HL-60 (cell line): ENCODE data around the gene PACRG.
A peak's percentile ranks its signal among the peaks of the same experiment; 100 is the strongest.

ENCODE experiments used
- DNase-seq, 2 experiments: peaks; one replicate each; pipeline ENCODE4 v3.0.0-alpha.2; 2010 to 2020; ENCODE audit warnings: low read depth in 1 of 2, low spot score in 1 of 2
- H3K27ac ChIP-seq: fragments of 250-450 bp; sonication (Bioruptor Pico); replicated peaks from 2 replicates; pipeline ENCODE4 v1.5.1; 2020; ENCODE audit warnings: mild to moderate bottlenecking, moderate library complexity
- H3K27me3 ChIP-seq: fragments of 250-450 bp; sonication (Bioruptor Pico); 2 replicates; pipeline ENCODE4 v1.5.1; 2021; ENCODE audit warnings: mild to moderate bottlenecking, moderate library complexity; ENCODE audit not compliant: insufficient read depth, poor library complexity, severe bottlenecking
- H3K4me3 ChIP-seq: replicated peaks from 2 replicates; pipeline ENCODE4 v1.5.1; 2011; ENCODE audit warnings: mild to moderate bottlenecking, control low read depth, low read length; ENCODE audit not compliant: insufficient read depth
- GABPA ChIP-seq: IDR thresholded peaks from 2 replicates; pipeline ENCODE4 v1.6.1; 2012; ENCODE audit warnings: low read depth
- POLR2AphosphoS5 ChIP-seq: IDR thresholded peaks from 2 replicates; pipeline ENCODE4 v1.6.1; 2012; ENCODE audit warnings: low read depth
- SPI1 ChIP-seq: IDR thresholded peaks from 2 replicates; pipeline ENCODE4 v1.6.1; 2012; ENCODE audit warnings: low read depth, mild to moderate bottlenecking, borderline replicate concordance
- TF ChIP-seq, protein P1 (sequence below): IDR thresholded peaks from 2 replicates; pipeline ENCODE4 v1.6.1; 2012; ENCODE audit warnings: low read depth; ENCODE audit not compliant: insufficient replicate concordance
- TF ChIP-seq, protein P2 (sequence below): IDR thresholded peaks from one replicate; pipeline ENCODE4 v1.5.1; 2011; ENCODE audit warnings: low read length, control low read depth, inconsistent platforms; ENCODE audit not compliant: insufficient read depth

Gene PACRG

DNA sequence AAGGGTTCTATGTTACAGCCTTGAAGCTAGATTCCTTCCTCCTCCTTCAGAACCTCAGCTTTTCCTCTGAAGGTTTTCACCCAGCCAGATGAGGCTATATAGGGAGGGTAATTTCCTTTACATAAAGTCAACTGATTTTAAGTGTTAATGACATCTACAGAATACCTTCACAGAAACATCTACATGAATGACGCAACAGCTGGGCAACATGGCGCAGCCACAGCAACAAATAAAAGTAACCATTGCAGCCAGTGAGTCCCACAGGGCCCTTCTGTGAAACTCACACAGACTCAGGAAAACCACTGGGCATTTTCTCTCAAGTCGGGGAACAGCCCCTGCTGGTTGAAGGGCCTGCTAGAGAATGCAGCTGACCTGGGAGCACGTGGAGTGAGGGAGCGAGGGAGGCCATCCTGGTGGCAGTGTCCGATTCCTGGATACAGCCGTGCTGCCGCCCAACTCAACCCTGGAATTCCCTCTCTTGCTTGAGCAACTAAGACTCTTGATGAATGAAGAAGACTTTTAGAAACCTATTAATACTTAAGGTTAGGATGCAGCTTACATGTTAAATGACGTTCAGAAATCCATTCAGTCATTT is 176.4 kb downstream of the PACRG start:
- no peak overlapping the region for H3K4me3 ChIP-seq
- no peaks in the 10 kb centered on the region for H3K27me3 ChIP-seq
- TF ChIP-seq, protein P1, sequence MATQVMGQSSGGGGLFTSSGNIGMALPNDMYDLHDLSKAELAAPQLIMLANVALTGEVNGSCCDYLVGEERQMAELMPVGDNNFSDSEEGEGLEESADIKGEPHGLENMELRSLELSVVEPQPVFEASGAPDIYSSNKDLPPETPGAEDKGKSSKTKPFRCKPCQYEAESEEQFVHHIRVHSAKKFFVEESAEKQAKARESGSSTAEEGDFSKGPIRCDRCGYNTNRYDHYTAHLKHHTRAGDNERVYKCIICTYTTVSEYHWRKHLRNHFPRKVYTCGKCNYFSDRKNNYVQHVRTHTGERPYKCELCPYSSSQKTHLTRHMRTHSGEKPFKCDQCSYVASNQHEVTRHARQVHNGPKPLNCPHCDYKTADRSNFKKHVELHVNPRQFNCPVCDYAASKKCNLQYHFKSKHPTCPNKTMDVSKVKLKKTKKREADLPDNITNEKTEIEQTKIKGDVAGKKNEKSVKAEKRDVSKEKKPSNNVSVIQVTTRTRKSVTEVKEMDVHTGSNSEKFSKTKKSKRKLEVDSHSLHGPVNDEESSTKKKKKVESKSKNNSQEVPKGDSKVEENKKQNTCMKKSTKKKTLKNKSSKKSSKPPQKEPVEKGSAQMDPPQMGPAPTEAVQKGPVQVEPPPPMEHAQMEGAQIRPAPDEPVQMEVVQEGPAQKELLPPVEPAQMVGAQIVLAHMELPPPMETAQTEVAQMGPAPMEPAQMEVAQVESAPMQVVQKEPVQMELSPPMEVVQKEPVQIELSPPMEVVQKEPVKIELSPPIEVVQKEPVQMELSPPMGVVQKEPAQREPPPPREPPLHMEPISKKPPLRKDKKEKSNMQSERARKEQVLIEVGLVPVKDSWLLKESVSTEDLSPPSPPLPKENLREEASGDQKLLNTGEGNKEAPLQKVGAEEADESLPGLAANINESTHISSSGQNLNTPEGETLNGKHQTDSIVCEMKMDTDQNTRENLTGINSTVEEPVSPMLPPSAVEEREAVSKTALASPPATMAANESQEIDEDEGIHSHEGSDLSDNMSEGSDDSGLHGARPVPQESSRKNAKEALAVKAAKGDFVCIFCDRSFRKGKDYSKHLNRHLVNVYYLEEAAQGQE: no peak
- no peak for TF ChIP-seq POLR2AphosphoS5
- TF ChIP-seq, protein P2, sequence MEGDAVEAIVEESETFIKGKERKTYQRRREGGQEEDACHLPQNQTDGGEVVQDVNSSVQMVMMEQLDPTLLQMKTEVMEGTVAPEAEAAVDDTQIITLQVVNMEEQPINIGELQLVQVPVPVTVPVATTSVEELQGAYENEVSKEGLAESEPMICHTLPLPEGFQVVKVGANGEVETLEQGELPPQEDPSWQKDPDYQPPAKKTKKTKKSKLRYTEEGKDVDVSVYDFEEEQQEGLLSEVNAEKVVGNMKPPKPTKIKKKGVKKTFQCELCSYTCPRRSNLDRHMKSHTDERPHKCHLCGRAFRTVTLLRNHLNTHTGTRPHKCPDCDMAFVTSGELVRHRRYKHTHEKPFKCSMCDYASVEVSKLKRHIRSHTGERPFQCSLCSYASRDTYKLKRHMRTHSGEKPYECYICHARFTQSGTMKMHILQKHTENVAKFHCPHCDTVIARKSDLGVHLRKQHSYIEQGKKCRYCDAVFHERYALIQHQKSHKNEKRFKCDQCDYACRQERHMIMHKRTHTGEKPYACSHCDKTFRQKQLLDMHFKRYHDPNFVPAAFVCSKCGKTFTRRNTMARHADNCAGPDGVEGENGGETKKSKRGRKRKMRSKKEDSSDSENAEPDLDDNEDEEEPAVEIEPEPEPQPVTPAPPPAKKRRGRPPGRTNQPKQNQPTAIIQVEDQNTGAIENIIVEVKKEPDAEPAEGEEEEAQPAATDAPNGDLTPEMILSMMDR: no peak
- TF ChIP-seq SPI1: no peak
- no peak for TF ChIP-seq GABPA
- H3K27ac ChIP-seq: no peak overlapping the region
- no peak for DNase-seq

DNA sequence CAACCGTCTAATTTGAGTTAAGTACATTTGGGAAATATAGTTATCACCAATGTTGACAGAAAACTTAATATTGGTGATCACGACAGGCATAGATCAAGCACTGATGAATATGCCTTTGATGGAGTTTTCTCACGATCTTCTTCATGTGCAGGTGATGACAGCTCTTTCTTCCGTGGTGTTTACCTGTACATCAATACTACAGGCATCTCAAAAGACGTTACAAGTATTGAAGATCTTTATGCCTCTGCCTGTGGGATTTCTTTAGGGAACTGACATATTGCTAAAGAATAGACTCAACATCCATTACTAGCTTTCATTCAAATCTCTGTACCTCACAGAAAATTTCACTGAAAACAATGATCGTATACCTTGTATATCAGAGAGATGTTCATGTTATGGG is 178.7 kb downstream of the PACRG start:
- H3K4me3 ChIP-seq: no peak overlapping the region
- DNase-seq: no peak
- no peak overlapping the region for H3K27ac ChIP-seq
- no peaks in the 10 kb centered on the region for H3K27me3 ChIP-seq
- no peak for TF ChIP-seq SPI1
- TF ChIP-seq, protein P2: no peak
- no peak for TF ChIP-seq GABPA
- no peak for TF ChIP-seq POLR2AphosphoS5
- TF ChIP-seq, protein P1: no peak

DNA sequence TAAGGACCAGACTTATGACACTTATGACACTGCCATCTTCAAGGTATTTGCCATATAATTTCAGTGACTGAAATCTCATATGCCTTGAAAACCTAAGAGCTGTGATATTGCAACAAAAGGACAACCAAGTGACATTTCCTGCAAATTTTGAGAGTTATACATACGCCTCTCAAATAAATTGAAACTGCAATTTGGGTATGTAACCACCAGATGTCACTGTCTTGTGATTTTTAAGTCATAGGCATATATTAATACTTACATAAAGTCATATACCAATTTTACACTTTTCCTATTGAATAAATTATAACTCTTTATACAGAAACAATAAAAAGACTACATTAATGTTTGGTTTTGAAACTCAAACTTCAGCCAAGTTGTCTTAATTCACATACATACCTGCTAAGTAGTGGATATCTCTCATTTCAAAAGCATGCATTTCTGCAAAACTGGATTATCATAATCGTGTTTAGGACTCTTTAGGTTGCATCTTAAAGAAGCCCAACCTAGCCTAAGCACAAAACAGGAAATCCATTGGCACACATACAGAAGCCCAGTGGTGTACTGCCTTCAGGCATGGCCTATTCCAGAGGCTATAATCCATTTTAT is 180.2 kb downstream of the PACRG start:
- Histone ChIP-seq H3K4me3 (no peak overlapping the region), H3K27me3 (no peaks in the 10 kb centered on the region), H3K27ac (no peak overlapping the region)
- TF ChIP-seq POLR2AphosphoS5 (no peak), GABPA (no peak), SPI1 (no peak)
- TF ChIP-seq, protein P2: peak; percentile 37
- TF ChIP-seq, protein P1: no peak
- peak in 1 of 2 experiments; percentile 22 for DNase-seq
